DMS79 (cell line): ENCODE measurements around the gene GET4.
"Not testable (repeated sequence)": the region's sequence is repeated elsewhere in the genome, so short reads cannot be mapped to it uniquely, and the experiment has no call there.

Source experiments
- DNase-seq: peaks from one replicate; lab custom pipeline; 2025; lab: John Stamatoyannopoulos, UW

The GET4 gene

DNA sequence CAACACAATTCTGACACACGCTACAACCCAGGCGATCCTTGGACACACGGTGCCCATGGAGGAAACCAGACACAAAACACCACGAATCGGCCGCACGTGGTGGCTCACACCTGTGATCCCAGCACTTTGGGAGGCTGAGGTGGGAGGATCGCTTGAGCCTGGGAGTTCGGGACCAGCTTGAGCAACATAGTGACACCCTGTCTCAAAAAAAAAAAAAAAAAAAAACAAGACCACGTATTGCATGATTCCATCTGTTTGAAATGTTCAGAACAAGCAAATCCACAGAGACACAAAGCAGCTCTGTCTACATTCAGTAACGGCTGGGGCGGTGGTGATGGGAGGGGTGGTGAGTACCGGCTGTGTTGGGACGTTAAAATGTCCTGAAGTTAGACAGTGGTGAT, 53.0 kb downstream of the GET4 start:
- no peak for DNase-seq

DNA sequence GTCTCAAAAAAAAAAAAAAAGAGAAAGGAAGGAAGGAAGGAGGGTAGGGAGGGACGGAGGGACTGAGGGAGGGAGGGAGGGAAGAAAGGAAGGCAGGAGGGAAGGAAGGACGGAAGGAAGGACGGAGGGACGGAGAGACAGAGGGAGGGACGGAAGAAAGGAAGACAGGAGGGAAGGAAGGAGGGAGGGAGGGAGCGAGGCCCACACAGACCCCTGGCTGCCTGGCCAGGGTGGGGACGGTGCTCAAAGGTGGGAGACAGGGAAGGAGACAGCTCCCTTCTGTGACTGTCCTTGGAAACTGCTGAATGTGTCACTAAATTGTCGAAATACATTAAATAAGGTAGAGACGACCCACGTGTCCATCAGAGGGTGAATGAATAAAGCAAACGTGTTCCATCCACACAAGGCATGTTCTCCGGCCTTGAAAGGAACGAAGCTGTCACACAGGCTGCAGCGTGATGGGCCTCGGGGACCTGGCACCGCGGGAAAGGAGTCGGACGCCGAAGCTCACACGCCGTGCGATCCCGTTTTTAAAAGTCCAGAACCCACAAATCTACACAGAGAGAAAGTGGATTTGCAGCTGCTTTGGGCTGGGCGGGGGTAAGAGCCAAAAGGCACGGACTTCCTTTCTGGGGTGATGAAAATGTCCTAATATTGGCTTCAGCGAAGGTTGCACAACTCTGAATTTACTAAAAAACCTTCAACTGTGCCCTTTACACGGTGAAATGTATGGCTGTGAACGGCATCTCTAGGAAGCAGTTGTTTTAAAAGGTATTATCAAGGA, 54.8 kb downstream of the GET4 start:
- DNase-seq = no peak

DNA sequence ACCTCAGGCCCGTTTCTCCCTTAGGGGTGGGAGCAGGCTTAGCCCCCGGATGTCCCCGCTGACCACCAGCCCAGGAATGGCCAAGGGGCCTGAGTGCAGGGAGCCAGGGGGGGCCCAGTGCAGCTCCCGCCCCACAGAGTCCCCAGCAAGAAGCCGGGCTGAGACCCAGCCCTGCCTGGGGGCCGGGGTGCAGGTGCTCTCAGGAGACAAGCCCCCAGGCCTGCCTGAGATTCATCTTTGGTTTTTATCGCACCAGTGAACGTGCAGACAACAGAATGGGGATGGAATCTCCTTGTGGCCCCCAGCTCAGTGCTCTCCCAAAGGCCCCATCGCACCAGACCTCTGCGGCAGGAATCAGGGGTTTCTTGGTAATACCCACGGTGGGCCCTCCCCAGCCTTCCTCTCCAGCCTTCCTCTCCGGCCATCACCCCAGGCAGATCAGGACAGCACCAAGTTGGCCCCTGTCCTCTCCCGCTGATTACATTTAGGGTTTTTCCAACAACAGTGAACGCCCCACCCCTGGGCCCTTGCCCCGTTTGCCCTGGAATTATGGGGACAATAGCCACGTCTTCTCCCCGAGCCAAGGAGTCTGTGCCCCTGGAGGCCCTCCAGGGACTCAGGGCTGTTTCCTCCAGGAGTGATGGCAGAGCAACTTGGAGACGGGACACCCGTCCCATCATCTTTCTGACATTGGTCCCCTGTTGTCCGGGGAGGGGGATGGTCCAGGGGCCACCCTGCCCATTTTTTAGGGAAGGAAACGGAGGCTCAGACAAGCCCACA, 55.7 kb downstream of the GET4 start:
- DNase-seq = no peak

DNA sequence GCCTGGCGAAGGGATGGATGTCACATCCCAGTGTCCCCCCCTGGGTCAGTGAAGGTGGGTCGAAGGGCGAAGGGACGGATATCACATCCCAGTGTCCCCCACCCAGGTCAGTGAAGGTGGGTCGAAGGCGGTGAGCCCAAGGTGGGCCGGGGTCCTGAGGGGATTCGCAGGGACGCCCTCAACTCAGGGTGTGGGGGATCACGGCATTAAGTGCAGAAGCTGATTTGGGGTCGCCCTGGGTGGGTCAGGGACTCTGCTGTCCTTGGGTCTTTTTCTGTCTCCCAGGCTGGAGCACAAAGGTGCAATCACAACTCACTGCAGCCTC, 56.3 kb downstream of the GET4 start:
- DNase-seq = no peak

DNA sequence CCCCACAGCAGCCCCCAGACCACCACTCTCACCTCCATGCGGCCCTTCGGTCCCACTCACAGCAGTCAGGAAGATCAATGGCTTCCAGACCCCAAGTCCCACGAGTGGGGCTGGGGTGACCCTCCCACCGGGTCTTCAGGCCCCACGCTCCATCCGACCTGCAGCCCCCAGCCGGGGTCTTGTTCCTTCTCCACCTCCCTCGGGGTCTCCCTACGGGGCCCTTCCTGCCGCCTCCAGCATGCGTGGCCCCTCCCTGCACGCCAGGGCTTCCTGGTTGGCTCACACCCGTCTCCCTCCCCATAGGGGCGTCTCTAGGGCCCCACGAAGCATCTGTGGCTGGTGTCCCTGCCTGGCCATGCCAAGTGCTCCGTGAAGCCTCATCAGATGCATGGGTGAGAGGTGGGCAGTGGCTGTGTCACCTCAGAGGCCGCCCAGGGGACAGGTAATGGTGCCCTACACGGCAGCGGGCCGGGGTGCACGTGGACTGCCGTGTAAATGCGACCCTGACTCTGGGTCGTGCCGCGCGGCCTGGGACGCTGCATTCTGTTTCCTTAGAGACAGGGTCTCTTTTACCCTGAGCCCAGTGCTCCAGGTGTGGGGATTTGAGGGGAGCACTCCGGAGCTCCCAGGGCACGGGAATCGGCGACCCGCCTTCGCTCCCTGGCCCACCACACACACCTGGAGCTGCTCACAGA, 58.3 kb downstream of the GET4 start:
- no peak for DNase-seq

DNA sequence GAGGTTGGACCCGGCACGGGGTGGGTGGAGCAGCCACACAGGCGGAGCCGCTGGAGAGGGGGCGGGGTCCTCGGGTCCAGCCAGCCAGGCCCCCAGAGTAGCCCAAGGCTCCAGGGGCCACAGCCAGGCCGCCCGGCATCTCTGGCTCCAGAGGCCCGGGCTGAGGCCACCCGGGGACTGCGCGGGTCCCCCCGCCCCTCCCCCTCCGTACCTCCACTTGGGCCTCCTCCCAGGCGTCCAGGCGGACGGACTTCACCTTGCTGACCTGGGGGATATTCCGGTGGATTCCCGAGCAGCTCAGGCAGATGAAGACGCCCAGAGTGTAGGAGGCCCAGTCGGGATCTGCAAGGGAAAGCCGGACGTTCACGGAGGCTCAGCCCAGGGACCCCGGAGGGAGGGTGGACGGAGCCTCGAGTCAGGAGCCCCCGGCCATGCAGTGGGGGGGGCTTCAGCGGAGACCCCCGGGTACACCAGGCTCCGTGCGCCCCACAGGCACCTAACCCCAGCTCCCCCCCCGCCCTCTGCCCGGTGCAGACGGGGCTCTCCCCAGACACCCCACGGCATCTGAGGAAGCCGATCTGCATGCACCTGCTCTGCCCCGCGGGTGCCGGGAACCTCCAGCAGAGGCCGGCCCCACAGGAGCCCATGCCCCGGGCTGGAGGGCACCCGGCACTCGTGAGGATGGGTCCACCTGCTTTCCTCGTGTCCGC, 59.0 kb downstream of the GET4 start:
- no peak for DNase-seq

DNA sequence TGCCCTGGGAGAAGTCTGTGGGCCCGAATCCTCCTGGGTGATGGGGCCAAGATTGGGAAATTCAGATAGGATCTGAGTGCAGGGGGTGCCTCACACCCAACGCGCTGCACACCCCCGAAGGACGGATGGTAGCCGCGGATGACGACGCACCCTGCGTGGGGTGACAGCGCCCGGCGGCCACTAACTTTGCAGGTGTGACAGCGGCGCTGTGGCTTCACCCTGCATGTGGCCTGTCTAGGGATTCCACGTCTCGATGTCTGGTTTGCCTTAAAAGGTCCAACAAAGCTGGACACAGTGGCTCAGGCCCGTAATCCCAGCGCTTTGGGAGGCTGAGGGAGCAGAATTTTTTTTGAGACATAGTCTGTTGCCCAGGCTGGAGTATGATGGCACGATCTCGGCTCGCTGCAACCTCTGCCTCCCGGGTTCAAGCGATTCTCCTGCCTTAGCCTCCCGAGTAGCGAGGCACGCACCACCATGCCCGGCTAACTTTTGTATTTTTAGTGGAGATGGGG, 59.6 kb downstream of the GET4 start:
- no peak for DNase-seq

DNA sequence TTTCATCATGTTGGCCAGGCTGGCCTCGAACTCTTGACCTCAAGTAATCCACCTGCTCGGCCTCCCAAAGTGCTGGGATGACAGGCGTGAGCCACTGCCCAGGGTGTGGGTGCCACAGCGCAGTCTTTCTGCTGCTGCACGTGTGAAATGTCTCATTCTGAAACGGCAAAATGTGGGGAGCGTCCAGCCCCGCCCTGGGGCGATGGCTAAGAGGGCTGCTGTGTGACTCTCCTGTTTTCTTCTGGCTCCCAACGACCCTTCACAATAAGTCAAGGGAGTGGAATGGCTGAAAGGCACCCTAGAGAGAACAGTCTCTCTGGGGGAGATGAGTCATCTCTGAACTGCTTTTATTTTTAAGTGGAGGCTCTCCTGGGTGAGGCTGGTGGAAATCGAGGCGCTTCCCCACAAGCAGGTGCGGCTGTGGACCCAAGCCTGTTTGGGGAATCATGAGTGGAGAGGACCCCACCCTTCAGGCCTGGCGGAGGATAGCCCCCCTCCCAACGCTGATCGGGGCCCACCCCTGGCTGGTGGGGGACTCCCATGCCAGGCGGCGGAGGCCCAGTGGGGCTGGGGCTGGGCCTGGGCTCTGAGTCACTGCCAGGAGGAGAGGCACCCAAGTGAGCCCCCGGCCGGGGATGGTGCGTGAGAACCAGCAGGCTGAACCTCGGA, 60.2 kb downstream of the GET4 start:
- DNase-seq = no peak

DNA sequence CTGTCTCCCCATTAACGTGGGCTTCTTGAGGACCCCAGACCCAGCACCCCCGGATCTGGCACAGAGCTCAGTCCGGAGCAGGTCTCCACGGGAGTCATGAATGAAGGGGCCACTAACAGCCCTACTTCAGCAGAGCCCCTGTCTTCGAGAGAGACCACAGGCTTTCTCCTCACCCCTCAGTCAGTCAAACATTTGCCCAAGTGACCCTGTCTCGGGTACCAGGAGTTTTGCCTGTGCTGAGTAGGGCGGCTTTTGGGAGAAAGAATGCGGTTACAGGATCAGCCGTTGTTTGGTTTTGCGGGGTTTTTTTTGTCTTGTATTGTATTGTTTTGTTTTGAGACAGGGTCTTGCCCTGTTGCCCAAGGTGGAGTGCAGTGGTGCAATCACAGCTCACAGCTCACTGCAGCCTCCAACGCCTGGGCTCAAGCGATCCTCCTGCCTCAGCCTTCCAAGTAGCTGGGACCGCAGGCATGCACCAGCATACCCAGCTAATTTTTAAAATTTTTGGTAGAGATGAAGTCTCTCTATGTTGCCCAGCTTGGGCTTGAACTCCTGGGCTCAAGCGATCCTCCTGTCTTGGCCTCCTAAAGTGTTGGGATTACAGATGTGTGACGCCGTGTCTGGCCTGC, 61.6 kb downstream of the GET4 start:
- DNase-seq = no peak

DNA sequence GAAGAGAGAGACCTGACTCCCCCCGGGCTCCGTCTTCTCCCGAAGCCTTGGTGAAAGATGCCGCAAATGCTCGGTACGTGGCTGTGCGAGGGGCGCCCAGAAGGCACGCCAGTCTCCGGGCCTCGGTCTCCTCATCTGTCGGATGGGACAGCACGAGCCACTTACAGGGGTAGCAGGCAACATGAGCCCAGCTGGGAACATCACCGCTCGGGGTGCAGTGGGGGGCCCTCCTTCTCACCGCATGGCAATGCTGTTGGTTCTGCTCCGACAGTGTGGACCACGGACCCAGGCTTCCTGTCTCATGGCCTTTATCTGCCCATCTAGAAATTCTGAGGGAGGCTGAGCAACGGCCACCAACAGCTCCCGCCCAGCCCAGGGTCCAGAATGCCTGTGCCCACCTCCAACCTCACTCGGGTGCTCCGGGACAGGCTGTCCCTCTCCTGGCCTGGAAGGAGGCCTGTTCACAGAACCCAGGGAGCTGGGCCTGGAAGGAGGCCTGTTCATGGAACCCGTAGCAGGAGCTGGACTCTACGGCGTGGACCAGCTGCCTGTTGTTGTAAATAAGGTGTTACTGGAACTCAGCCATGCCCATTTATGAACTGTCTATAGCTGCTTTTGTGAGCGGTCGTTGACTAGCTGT, 62.3 kb downstream of the GET4 start:
- no peak for DNase-seq

DNA sequence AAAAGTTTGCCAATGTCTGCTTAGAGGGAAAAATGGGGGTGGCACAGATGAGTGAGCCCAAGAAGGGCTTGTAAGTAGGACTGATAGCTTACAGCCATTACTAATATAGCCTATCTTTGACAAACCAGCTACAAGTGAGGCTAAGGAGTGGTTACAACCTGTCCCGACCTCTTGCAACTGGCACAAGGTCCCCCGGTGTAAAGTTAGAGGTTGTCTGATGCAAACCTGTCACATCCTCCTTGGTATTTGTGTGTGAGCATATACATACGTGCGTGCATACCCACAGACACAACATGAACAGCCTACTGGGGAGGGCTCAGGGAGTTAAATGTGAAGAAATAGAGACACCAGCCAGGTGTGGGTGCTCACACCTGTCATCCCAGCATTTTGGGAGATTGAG, 63.5 kb downstream of the GET4 start:
- no peak for DNase-seq

DNA sequence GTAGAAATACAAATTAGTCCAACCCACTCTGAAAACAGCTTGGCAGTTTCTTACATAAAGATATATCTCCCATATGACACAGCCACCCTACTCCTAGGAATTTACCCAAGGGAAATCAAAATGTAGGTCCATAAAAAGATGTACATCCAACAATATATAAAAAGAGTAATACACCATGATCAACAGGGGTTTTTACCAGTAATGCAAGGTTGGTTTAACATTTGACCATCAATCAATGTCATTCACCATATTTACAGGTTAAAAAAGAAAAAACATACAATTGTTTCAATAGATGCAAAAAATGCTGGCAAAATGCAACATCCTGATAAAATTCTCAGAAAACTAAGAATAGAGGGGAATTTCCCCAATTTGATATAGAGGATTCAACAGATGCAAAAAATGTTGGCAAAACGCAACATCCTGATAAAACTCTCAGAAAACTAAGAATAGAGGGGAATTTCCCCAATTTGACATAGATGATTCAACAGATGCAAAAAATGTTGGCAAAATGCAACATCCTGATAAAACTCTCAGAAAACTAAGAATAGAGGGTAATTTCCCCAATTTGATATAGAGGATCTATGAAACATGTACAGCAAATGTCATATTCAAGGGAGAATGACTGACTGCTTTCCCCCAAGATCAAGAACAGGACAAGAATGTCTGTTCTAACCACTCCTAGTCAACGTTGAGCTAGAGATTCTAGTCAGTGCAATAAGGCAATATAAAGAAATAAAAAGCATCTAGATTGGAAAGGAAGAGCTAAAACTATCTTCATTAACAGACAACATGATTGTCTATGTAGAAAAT, 64.5 kb downstream of the GET4 start:
- DNase-seq = no peak

DNA sequence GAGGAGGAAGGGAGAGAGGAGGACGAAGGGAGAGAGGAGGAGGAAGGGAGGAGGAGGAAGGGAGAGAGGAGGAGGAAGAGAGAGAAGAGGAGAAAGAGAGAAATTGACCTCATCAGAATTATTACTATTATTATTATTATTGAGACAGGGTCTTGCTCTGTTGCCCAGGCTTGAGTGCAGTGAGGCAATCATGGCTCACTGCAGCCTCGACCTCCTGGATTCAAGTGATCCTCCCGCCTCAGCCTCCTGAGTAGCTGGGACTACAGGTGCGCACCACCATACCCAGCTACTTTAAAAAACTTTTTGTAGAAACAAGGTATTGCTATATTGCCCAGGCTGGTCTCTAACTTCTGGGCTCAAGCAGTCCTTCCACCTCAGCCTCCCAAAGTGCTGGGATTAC, 67.4 kb downstream of the GET4 start:
- DNase-seq = not testable (repeated sequence)

DNA sequence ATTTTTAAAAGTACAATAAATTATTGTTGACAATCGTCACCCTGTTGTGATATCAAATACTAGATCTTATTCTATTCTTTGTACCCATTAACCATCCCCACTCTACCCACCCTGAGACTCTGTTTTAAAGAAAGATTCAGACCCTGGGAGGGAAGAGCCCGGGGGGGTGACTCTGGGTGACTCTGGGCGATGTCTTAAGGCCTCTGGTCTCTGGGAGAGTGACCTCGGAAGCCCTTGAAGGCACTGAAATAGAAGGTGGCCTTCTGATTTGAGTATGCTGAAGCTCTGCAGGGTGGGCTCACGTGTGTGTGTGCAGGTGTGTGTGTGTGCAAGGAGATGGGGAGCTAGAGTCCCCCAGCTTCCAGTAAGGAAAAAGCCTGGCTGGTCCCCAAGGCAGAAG, 68.4 kb downstream of the GET4 start:
- DNase-seq = no peak

DNA sequence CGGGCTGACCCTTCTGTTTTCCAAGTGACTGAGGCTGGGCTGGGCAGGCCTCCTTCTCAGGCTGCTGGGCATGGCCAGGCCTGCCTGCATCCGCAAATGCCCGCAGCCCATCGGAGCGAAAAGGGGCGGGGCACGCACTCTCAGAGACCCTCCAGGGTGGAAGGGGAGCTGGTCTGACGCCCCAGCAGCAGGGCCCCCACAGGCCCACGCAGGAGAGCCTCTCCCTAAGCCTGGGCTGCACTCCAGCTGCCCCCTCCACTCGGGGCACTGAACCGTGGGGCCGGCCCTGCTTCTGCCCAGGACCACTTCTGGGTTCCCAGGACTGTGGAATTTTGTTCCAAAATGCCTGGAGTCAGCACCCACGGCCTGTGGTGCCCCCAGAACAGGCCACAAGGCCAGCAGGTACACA, 68.8 kb downstream of the GET4 start:
- DNase-seq = peak; percentile 48

DNA sequence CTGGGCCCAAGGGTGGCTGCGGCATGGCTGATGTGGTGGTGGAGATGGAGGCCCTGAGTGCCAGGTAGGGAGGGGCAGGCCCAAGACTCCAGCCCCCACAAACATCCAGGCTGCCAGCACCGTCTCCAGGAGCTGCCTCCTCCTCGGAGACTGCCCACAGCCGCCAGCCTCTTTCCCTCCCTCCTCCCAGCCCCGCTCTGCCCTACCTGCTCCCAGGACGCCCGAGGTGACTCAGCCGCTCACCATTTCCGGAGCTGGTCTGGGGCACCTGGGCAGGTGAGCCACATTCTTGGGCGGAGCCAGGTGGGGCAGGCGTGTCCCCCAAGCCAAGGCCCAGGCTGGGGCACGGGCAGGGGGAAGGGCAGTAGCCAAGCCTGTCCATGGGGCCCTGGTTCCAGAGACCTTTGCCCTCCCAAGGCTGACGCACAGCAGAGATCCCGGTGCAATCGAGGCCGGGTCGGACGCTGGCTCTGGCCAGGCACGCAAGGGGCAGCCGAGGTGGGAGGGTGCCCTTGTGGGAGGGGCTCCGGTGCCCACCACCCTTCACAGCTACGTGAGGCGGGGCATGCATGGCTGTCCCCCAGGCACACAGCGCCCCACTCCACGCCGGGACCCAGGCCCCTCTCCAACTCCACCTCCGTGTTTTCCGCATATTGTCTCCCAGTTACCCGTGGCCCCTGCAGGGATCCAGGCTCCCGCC, 69.4 kb downstream of the GET4 start:
- peak; percentile 75 for DNase-seq
